ENCODE measurements around the gene RYR3. TPM values are rescaled to one million over a fixed set of nuclear protein-coding genes. Genes with fewer than 3 reads are reported as not detected.

Gene RYR3
- total and polyA plus RNA-seq, 10 of the 15 experiments (the other 5 are each of a cell fraction or from before 2014, with no cell fraction given): under 0.01 to 0.44 (median 0.16) TPM; not detected in 5

DNA sequence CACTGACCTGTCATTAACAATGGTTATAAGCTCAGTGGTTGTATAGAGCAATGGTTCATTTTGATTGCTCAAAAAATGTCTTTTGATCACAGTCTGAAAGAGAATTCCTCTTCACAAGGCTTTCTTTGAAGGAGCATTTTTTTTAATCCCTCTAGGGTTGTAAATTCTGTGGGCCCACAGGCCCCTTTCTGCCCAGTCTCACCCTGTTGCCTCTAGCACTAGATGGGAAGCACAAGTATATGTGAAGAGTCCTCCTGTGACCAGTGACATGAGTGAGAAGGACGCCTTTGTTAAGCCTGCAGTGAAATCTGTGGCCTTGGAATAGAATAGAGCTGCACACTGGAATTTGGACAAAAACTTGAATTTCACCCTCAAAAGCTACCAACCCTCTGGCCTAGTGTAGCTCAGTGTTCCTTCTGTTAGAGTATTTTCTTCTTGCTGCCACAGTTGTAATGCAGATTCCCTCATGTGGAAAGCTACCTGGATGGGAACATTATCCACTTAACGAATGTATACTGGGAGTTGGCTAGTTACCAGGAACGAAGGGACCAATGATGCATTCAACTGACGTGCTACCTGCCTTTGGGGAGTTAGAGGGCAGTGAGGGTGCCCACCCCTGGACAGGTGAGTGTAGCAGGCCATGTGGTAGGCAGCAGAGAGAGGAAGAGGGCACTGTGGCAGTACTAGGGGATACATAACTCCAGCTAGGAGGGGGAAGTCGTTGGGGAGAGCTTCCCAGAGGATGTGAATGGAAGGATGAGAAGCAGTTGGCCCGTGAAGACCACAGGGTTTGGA, 28.3 kb upstream of the RYR3 start:
- FAIRE-seq: no peak
- no peak for DNase-seq (ENCODE audit: low read depth, low spot score)
- ATAC-seq: no peak
- no TSS peak for BruUV-seq (replicated peaks)
- ChIA-PET SMC1A (ENCODE audit: uncharacterized antibody, unreplicated experiment) (interaction anchor here (1.7 kb wide), 1 partner anchor 10 kb away, joined by 8 read pairs; no protein-coding TSS in a partner anchor), CTCF (interaction anchor here (4.1 kb wide), 1 partner anchor 10 kb away, joined by 22 read pairs; no protein-coding TSS in a partner anchor), POLR2A (no interaction called here), RAD21 (ENCODE audit: unreplicated experiment) (no interaction called here)
- TF ChIP-seq ATF7 (IDR thresholded peaks at IDR 0.05; ENCODE audit: low read depth) (no peak), FOXK2 (IDR thresholded peaks at IDR 0.05) (no peak), NR2C2 (IDR thresholded peaks at IDR 0.05; ENCODE audit: borderline replicate concordance, control insufficient read depth, insufficient read length, low read depth) (no peak), RB1 (IDR thresholded peaks at IDR 0.05; ENCODE audit: borderline replicate concordance) (no peak), EZH2 (IDR thresholded peaks at IDR 0.05; ENCODE audit: borderline replicate concordance, control insufficient read depth, low read depth, low read length) (no peak), BRCA1 (IDR thresholded peaks at IDR 0.05; ENCODE audit: low read depth, low read length) (no peak), MYB (IDR thresholded peaks at IDR 0.05; ENCODE audit: borderline replicate concordance, low read depth, low read length) (no peak), SRF (IDR thresholded peaks at IDR 0.05; ENCODE audit: low read depth in 2 of 2, low read length in 2 of 2) (no peak), MEF2B (IDR thresholded peaks at IDR 0.05; ENCODE audit: partially characterized antibody, poor library complexity, severe bottlenecking) (no peak), ZNF24 (IDR thresholded peaks at IDR 0.05) (no peak), SIN3A (IDR thresholded peaks at IDR 0.05; ENCODE audit: low read depth, low read length) (no peak), CHD4 (IDR thresholded peaks at IDR 0.05) (no peak), PAX5 (IDR thresholded peaks at IDR 0.05; ENCODE audit: borderline replicate concordance, low read depth, low read length) (no peak), STAT3 (IDR thresholded peaks at IDR 0.05; ENCODE audit: low read depth, low read length) (no peak)
- TF ChIP-seq, protein P1, sequence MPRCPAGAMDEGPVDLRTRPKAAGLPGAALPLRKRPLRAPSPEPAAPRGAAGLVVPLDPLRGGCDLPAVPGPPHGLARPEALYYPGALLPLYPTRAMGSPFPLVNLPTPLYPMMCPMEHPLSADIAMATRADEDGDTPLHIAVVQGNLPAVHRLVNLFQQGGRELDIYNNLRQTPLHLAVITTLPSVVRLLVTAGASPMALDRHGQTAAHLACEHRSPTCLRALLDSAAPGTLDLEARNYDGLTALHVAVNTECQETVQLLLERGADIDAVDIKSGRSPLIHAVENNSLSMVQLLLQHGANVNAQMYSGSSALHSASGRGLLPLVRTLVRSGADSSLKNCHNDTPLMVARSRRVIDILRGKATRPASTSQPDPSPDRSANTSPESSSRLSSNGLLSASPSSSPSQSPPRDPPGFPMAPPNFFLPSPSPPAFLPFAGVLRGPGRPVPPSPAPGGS (IDR thresholded peaks at IDR 0.05; ENCODE audit: borderline replicate concordance, insufficient read depth, low read depth, low read length, poor library complexity, severe bottlenecking): no peak
- TF ChIP-seq, protein P2, sequence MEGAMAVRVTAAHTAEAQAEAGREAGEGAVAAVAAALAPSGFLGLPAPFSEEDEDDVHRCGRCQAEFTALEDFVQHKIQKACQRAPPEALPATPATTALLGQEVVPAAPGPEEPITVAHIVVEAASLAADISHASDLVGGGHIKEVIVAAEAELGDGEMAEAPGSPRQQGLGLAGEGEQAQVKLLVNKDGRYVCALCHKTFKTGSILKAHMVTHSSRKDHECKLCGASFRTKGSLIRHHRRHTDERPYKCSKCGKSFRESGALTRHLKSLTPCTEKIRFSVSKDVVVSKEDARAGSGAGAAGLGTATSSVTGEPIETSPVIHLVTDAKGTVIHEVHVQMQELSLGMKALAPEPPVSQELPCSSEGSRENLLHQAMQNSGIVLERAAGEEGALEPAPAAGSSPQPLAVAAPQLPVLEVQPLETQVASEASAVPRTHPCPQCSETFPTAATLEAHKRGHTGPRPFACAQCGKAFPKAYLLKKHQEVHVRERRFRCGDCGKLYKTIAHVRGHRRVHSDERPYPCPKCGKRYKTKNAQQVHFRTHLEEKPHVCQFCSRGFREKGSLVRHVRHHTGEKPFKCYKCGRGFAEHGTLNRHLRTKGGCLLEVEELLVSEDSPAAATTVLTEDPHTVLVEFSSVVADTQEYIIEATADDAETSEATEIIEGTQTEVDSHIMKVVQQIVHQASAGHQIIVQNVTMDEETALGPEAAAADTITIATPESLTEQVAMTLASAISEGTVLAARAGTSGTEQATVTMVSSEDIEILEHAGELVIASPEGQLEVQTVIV (IDR thresholded peaks at IDR 0.05; ENCODE audit: borderline replicate concordance, partially characterized antibody): no peak
- Histone ChIP-seq H3K27me3 (replicated peaks in 1 of 2; ENCODE audit: control insufficient read depth in 2 of 2, insufficient read depth in 2 of 2, low read length in 1 of 2) (no peaks in the 10 kb centered on the region; a peak in 2 of 4 replicates), H3K4me1 (ENCODE audit: control insufficient read depth, insufficient read depth, low read length) (no peaks in the 10 kb centered on the region), H3K4me3 (no peak overlapping the region), H4K20me1 (ENCODE audit: control insufficient read depth, insufficient read depth) (no peaks in the 10 kb centered on the region), H3K4me2 (ENCODE audit: control insufficient read depth, insufficient read depth) (no peak overlapping the region), H3K27ac (ENCODE audit: control insufficient read depth, insufficient read depth) (no peak overlapping the region), H3K79me2 (ENCODE audit: control insufficient read depth, insufficient read depth, low read length) (no peaks in the 10 kb centered on the region), H3K36me3 (ENCODE audit: control insufficient read depth in 2 of 2, insufficient read depth in 2 of 2, low read length in 1 of 2) (no peaks in the 10 kb centered on the region), H2AFZ (ENCODE audit: control insufficient read depth, low read depth, low read length) (no peak overlapping the region), H3K9me3 (replicated peaks; ENCODE audit: control insufficient read depth, insufficient read depth, low read length) (no peaks in the 10 kb centered on the region), H3K9ac (ENCODE audit: control insufficient read depth, insufficient read depth, low read length) (no peak overlapping the region)
- WGBS (ENCODE audit: insufficient coverage, insufficient replicate concordance, low lambda C conversion rate, missing lambda C conversion rate): 3% methylated on average over 6 of the region's 6 CpGs
- in situ Hi-C loops (cut with MboI): no loop called here
- intact Hi-C loops (cut with micrococcal nuclease; ENCODE audit: unreplicated experiment): no loop called here
